A549 (cell line): ENCODE measurements around the gene ZNF625. TPM values are rescaled to one million over a fixed set of nuclear protein-coding genes. Genes with fewer than 3 reads are reported as not detected.

Source experiments
- ATAC-seq, 2 experiments: fragments of 200-7000 bp in 1 of 2; fragments of >200 bp in 1 of 2; cut with Nextera tagmentation in 1 of 2; cut with Tn5 transposase in 1 of 2; 3 replicates each; pipeline versions ENCODE4 v1.8.0 to v1.9.1; 2018 to 2020; ENCODE audit warnings: mild to moderate bottlenecking in 1 of 2, moderate library complexity in 1 of 2
- CTCF ChIA-PET: fragments of 300-600 bp; sonication (Branson Sonifier 250); formaldehyde crosslinking; extraction: SDS; loops from one replicate; lab custom pipeline; 2021; ENCODE audit warnings: antibody characterized with exemption, inconsistent platforms; lab: Yijun Ruan, JAX
- POLR2A ChIA-PET: fragments of 350-600 bp; formaldehyde crosslinking; extraction: SDS; loops from one replicate; lab custom pipeline; 2021; ENCODE audit warnings: antibody characterized with exemption, inconsistent platforms; lab: Yijun Ruan, JAX
- DNase-seq, 2 experiments: peaks; one replicate each; pipeline versions ENCODE4 v3.0.0 to v3.0.0-alpha.2; 2011 to 2016; ENCODE audit warnings: low read depth in 1 of 2, low spot score in 1 of 2
- FAIRE-seq: peaks from 2 replicates; lab custom pipeline; 2011; peaks lifted over from hg19 to GRCh38; lab: Jason Lieb, UNC
- H3K27ac ChIP-seq, 2 experiments: fragments of >200 bp; sonication (Bioruptor Twin); formaldehyde crosslinking; 3 replicates each; pipeline ENCODE4 v1.5.1; 2016 to 2017
- H3K4me1 ChIP-seq: fragments of >200 bp; sonication (Bioruptor Twin); formaldehyde crosslinking; 3 replicates; pipeline ENCODE4 v1.6.1; 2016
- H3K4me2 ChIP-seq: fragments of >200 bp; sonication (Bioruptor Twin); formaldehyde crosslinking; 3 replicates; pipeline ENCODE4 v1.6.1; 2016
- H3K4me3 ChIP-seq: fragments of >200 bp; sonication (Bioruptor Twin); formaldehyde crosslinking; 3 replicates; pipeline ENCODE4 v1.5.1; 2016
- H3K9me3 ChIP-seq: fragments of >200 bp; sonication (Bioruptor Twin); formaldehyde crosslinking; 3 replicates; pipeline ENCODE4 v1.6.1; 2016
- CEBPB ChIP-seq, 2 experiments: fragments of >200 bp in 1 of 2; sonication (Bioruptor Twin) in 1 of 2; formaldehyde crosslinking in 1 of 2; IDR thresholded peaks; 2 replicates each; pipeline ENCODE4 v1.6.1; 2012 to 2016
- CHD2 ChIP-seq: fragments of 150-350 bp; IDR thresholded peaks from 2 replicates; pipeline ENCODE4 v1.6.1; 2014; ENCODE audit warnings: low read length; ENCODE audit not compliant: partially characterized antibody
- CHD4 ChIP-seq: fragments of 200-600 bp; sonication (generic); IDR thresholded peaks from 2 replicates; pipeline ENCODE4 v1.6.1; 2016; ENCODE audit warnings: antibody characterized with exemption, mild to moderate bottlenecking, borderline replicate concordance
- CTCF ChIP-seq: fragments of >200 bp; sonication (Bioruptor Twin); formaldehyde crosslinking; IDR thresholded peaks from 3 replicates; pipeline ENCODE4 v1.5.1; 2016
- EHF ChIP-seq: fragments of 250-450 bp; sonication (Bioruptor Pico); IDR thresholded peaks from 2 replicates; pipeline ENCODE4 v1.5.0; 2020; ENCODE audit warnings: mild to moderate bottlenecking
- EHMT2 ChIP-seq: fragments of 200-600 bp; sonication (generic); IDR thresholded peaks from 2 replicates; pipeline ENCODE4 v1.6.1; 2016; ENCODE audit warnings: antibody characterized with exemption, low read depth, mild to moderate bottlenecking, moderate library complexity
- ELK1 ChIP-seq: fragments of 150-350 bp; IDR thresholded peaks from 2 replicates; pipeline ENCODE4 v1.6.1; 2014; ENCODE audit warnings: low read depth, mild to moderate bottlenecking, low read length
- EP300 ChIP-seq, 2 experiments: fragments of >200 bp; sonication (Bioruptor Twin); formaldehyde crosslinking; IDR thresholded peaks; 2 replicates in 1 of 2; 3 replicates in 1 of 2; pipeline ENCODE4 v1.6.1; 2016 to 2017
- GATA3 ChIP-seq: IDR thresholded peaks from 2 replicates; pipeline ENCODE4 v1.6.1; 2012; ENCODE audit warnings: borderline replicate concordance
- HMGXB4 ChIP-seq: fragments of 250-450 bp; sonication (Bioruptor Pico); IDR thresholded peaks from 2 replicates; pipeline ENCODE4 v1.5.0; 2021; ENCODE audit warnings: mild to moderate bottlenecking, moderate library complexity, borderline replicate concordance
- JUNB ChIP-seq: fragments of >200 bp; sonication (Bioruptor Twin); formaldehyde crosslinking; IDR thresholded peaks from 2 replicates; pipeline ENCODE4 v1.6.1; 2016
- NR3C1 ChIP-seq: fragments of >200 bp; sonication (Bioruptor Twin); formaldehyde crosslinking; IDR thresholded peaks from 3 replicates; pipeline ENCODE4 v1.6.1; 2017
- RAD21 ChIP-seq, 2 experiments: fragments of >200 bp in 1 of 2; sonication (Bioruptor Twin) in 1 of 2; formaldehyde crosslinking in 1 of 2; IDR thresholded peaks in 1 of 2; conservative IDR thresholded peaks in 1 of 2; 2 replicates in 1 of 2; 3 replicates in 1 of 2; pipeline ENCODE4 v1.6.1; 2012 to 2018; ENCODE audit warnings: inconsistent platforms in 1 of 2
- RFX5 ChIP-seq: fragments of 450-650 bp; IDR thresholded peaks from 2 replicates; pipeline ENCODE4 v1.7.1; 2014; ENCODE audit warnings: antibody characterized with exemption, mild to moderate bottlenecking, moderate library complexity
- SREBF2 ChIP-seq: fragments of 450-650 bp; IDR thresholded peaks from 2 replicates; pipeline ENCODE4 v1.6.1; 2014; ENCODE audit warnings: mild to moderate bottlenecking, moderate library complexity
- TFCP2L1 ChIP-seq: fragments of 250-450 bp; sonication (Bioruptor Pico); IDR thresholded peaks from 2 replicates; pipeline ENCODE4 v1.5.0; 2021; ENCODE audit warnings: mild to moderate bottlenecking
- USF2 ChIP-seq: fragments of 450-650 bp; IDR thresholded peaks from 2 replicates; pipeline ENCODE4 v1.6.1; 2014; ENCODE audit warnings: antibody characterized with exemption
- ZC3H11A ChIP-seq: fragments of 450-650 bp; IDR thresholded peaks from 2 replicates; pipeline ENCODE4 v1.6.1; 2014; ENCODE audit warnings: antibody characterized with exemption, mild to moderate bottlenecking
- WGBS: methylation state at CpG from one replicate; pipeline ENCODE4 v1.1.6; 2017; ENCODE audit errors: missing lambda C conversion rate; 5-methylcytosine and 5-hydroxymethylcytosine counted together
- polyA plus RNA-seq, 4 experiments: library from polyadenylated mRNA; depleted of rRNA in 3 of 4; stranded (reverse); fragments of >200 nt; fragmentation: RNase III in 1 of 4; extraction: RNeasy Plus Mini Kit Qiagen cat#74134 plus additional on column Dnase treatment in 1 of 4; gene quantifications; 2 replicates in 3 of 4; 3 replicates in 1 of 4; pipeline ENCODE4 v1.2.3, GENCODE V29; 2011 to 2017
- TF ChIP-seq, protein P1 (sequence below): fragments of 200-600 bp; sonication (generic); IDR thresholded peaks from 2 replicates; pipeline ENCODE4 v1.6.1; 2016; ENCODE audit warnings: antibody characterized with exemption, mild to moderate bottlenecking, moderate library complexity
- TF ChIP-seq, protein P2 (sequence below): IDR thresholded peaks from 2 replicates; pipeline ENCODE4 v1.6.1; 2012
- TF ChIP-seq, protein P3 (sequence below): fragments of >200 bp; sonication (Bioruptor Twin); formaldehyde crosslinking; IDR thresholded peaks from 3 replicates; pipeline ENCODE4 v1.6.1; 2016
- TF ChIP-seq, protein P4 (sequence below): IDR thresholded peaks from 2 replicates; pipeline ENCODE4 v1.6.1; 2012; ENCODE audit warnings: low read depth, borderline replicate concordance

ZNF625 gene
- polyA plus RNA-seq, 2 of the 4 experiments (the other 2 are of a cell fraction) = not detected

GRCh38 chr19:12162882-12163806 is 6.6 kb upstream of the ZNF625 start, which contains the start of gene ZNF136:
Gene ZNF136, plus strand, starts transcription at chr19:12163096. Its CDS starts 108 bp downstream, at chr19:12163204.
- DNase-seq (peak; percentile 86 to 89), ATAC-seq (peak; percentile 98 to 100), FAIRE-seq (no peak)
- Histone ChIP-seq H3K4me2 (peak within 1 kb of the TSS; percentile 48), H3K27ac (peak within 1 kb of the TSS; percentile 70 to 85), H3K4me1 (no peaks in the 10 kb centered on the region), H3K9me3 (peaks cover 3% of the 10 kb centered on the region; the same call in 1 of the 3 replicates), H3K4me3 (peak within 1 kb of the TSS; percentile 76)
- 3% methylated on average over 16 of the region's 57 CpGs for WGBS
- ChIA-PET CTCF (no interaction called here), POLR2A (interaction anchor here (0.5 to 0.7 kb wide), 2 partner anchors 11 to 132 kb away, joined by 3 read pairs; partner anchors contain the start of gene ZNF44)
- no peak for TF ChIP-seq JUNB
- TF ChIP-seq, protein P1, sequence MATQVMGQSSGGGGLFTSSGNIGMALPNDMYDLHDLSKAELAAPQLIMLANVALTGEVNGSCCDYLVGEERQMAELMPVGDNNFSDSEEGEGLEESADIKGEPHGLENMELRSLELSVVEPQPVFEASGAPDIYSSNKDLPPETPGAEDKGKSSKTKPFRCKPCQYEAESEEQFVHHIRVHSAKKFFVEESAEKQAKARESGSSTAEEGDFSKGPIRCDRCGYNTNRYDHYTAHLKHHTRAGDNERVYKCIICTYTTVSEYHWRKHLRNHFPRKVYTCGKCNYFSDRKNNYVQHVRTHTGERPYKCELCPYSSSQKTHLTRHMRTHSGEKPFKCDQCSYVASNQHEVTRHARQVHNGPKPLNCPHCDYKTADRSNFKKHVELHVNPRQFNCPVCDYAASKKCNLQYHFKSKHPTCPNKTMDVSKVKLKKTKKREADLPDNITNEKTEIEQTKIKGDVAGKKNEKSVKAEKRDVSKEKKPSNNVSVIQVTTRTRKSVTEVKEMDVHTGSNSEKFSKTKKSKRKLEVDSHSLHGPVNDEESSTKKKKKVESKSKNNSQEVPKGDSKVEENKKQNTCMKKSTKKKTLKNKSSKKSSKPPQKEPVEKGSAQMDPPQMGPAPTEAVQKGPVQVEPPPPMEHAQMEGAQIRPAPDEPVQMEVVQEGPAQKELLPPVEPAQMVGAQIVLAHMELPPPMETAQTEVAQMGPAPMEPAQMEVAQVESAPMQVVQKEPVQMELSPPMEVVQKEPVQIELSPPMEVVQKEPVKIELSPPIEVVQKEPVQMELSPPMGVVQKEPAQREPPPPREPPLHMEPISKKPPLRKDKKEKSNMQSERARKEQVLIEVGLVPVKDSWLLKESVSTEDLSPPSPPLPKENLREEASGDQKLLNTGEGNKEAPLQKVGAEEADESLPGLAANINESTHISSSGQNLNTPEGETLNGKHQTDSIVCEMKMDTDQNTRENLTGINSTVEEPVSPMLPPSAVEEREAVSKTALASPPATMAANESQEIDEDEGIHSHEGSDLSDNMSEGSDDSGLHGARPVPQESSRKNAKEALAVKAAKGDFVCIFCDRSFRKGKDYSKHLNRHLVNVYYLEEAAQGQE = peak; percentile 48
- no peak for TF ChIP-seq ELK1
- TF ChIP-seq CHD2 = peak; percentile 84
- 0 out of 2 replicates have a peak, but pooled peaks have one; percentile 17 for TF ChIP-seq GATA3

GRCh38 chr19:12162513-12162881 is 6.0 kb upstream of the ZNF625 start:
- no peak for DNase-seq
- TF ChIP-seq CHD4 (no peak), HMGXB4 (CRISPR knock-in tag) (no peak), EP300 (IDR thresholded peaks at IDR 0.05) (no peak), RAD21 (conservative IDR thresholded peaks at IDR 0.05 in 1 of 2, IDR thresholded peaks at IDR 0.05 in 1 of 2) (no peak), ZC3H11A (no peak), TFCP2L1 (no peak), CEBPB (IDR thresholded peaks at IDR 0.05) (no peak), RFX5 (no peak), EHMT2 (no peak), USF2 (no peak), SREBF2 (no peak), CTCF (no peak), EHF (CRISPR knock-in tag) (no peak), NR3C1 (no peak)
- TF ChIP-seq, protein P2, sequence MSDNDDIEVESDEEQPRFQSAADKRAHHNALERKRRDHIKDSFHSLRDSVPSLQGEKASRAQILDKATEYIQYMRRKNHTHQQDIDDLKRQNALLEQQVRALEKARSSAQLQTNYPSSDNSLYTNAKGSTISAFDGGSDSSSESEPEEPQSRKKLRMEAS = no peak
- TF ChIP-seq, protein P3, sequence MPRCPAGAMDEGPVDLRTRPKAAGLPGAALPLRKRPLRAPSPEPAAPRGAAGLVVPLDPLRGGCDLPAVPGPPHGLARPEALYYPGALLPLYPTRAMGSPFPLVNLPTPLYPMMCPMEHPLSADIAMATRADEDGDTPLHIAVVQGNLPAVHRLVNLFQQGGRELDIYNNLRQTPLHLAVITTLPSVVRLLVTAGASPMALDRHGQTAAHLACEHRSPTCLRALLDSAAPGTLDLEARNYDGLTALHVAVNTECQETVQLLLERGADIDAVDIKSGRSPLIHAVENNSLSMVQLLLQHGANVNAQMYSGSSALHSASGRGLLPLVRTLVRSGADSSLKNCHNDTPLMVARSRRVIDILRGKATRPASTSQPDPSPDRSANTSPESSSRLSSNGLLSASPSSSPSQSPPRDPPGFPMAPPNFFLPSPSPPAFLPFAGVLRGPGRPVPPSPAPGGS = no peak
- TF ChIP-seq, protein P4, sequence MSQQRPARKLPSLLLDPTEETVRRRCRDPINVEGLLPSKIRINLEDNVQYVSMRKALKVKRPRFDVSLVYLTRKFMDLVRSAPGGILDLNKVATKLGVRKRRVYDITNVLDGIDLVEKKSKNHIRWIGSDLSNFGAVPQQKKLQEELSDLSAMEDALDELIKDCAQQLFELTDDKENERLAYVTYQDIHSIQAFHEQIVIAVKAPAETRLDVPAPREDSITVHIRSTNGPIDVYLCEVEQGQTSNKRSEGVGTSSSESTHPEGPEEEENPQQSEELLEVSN = no peak
- TF ChIP-seq, all 56 proteins: peak for 0
- ATAC-seq = no peak
- peak overlapping the region; percentile 48 for H3K4me2 ChIP-seq
- H3K4me3 ChIP-seq = peak overlapping the region; percentile 76
- 7% methylated on average over 8 of the region's 8 CpGs for WGBS
- ChIA-PET POLR2A (interaction anchor here (0.7 kb wide), 1 partner anchor 11 kb away, joined by 3 read pairs; no protein-coding TSS in a partner anchor), CTCF (no interaction called here)
- FAIRE-seq = no peak
- no peaks in the 10 kb centered on the region for H3K4me1 ChIP-seq
- H3K27ac ChIP-seq = no peak overlapping the region; a peak in 1 of 6 replicates
- peaks cover 3% of the 10 kb centered on the region; the same call in 1 of the 3 replicates for H3K9me3 ChIP-seq
